ENCODE results near the gene TMC1. TPM values are rescaled to one million over a fixed set of nuclear protein-coding genes. Genes with fewer than 3 reads are reported as not detected.
A peak's percentile ranks its signal among the peaks of the same experiment; 100 is the strongest.

The TMC1 gene
- total RNA-seq, 1 donor from 2014 or later: not detected

DNA sequence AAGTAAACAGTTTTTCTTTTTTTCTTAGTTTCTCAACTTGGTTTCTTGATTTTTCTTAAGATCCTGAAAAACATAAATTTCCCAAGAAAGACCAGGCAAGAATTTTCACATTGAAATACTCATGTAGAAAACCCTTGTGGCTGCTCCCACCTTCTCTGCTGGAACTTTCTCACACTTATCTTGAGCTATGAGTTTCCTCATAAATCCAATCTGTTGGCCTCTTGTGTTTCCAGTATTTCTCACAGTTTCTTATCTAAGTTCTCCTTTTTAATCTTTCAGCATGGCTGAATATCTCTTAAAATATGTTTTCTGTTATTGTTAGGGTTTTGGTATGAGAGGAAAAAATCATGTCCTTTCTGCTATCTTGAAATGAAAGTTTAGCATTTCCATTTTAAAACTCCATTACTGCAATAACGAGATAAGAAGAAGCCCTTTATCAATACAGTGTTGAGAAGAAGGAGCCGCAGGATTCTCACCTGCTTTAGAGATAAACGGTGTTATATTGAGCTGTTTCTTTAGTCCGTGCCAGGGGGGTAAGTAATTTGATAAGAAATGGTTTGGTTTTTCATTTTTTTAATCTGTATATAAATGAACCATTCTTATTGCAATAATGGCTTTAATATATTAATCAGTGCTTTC lies 342.2 kb downstream of the TMC1 start:
- H3K36me3 Mint-ChIP-seq (ENCODE audit: unreplicated experiment): no peaks in the 10 kb centered on the region

DNA sequence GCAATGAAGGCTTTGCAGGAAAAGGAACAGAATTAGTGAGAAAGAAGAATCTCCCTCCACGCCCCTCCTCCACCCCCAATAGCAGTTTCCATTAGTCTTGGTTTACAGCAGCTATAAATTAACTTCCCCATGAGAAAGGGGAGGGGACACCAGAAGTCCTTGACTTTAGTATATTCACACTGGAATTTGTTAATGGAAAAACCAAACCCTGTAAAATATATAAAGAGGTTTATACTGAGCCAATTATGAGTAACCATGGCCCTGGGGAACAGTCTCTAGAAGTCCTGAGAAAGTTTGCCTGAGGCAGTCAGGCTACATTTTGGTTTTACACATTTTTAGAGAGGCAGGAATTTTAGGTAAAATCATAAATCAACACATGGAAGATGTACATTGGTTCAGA lies 342.9 kb downstream of the TMC1 start:
- Mint-ChIP-seq H3K9me3 (ENCODE audit: unreplicated experiment) (no peaks in the 10 kb centered on the region), H3K36me3 (ENCODE audit: unreplicated experiment) (no peaks in the 10 kb centered on the region), H3K4me1 (ENCODE audit: unreplicated experiment) (no peaks in the 10 kb centered on the region), H3K27me3 (ENCODE audit: unreplicated experiment) (peaks cover 31% of the 10 kb centered on the region), H3K4me3 (ENCODE audit: unreplicated experiment) (no peak overlapping the region), H3K27ac (ENCODE audit: unreplicated experiment) (no peak overlapping the region)
- DNase-seq (ENCODE audit: extremely low spot score, unreplicated experiment): no peak
- TF ChIP-seq, protein P1, sequence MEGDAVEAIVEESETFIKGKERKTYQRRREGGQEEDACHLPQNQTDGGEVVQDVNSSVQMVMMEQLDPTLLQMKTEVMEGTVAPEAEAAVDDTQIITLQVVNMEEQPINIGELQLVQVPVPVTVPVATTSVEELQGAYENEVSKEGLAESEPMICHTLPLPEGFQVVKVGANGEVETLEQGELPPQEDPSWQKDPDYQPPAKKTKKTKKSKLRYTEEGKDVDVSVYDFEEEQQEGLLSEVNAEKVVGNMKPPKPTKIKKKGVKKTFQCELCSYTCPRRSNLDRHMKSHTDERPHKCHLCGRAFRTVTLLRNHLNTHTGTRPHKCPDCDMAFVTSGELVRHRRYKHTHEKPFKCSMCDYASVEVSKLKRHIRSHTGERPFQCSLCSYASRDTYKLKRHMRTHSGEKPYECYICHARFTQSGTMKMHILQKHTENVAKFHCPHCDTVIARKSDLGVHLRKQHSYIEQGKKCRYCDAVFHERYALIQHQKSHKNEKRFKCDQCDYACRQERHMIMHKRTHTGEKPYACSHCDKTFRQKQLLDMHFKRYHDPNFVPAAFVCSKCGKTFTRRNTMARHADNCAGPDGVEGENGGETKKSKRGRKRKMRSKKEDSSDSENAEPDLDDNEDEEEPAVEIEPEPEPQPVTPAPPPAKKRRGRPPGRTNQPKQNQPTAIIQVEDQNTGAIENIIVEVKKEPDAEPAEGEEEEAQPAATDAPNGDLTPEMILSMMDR (IDR thresholded peaks at IDR 0.05): no peak

More for the DNA sequence above, 342.2 kb downstream of the TMC1 start:
- no peak overlapping the region for H3K27ac Mint-ChIP-seq (ENCODE audit: unreplicated experiment)
- TF ChIP-seq, protein P1 (IDR thresholded peaks at IDR 0.05): no peak
- H3K9me3 Mint-ChIP-seq (ENCODE audit: unreplicated experiment): no peaks in the 10 kb centered on the region
- no peak for DNase-seq (ENCODE audit: extremely low spot score, unreplicated experiment)
- H3K4me1 Mint-ChIP-seq (ENCODE audit: unreplicated experiment): no peaks in the 10 kb centered on the region
- peaks cover 31% of the 10 kb centered on the region for H3K27me3 Mint-ChIP-seq (ENCODE audit: unreplicated experiment)
- no peak overlapping the region for H3K4me3 Mint-ChIP-seq (ENCODE audit: unreplicated experiment)

DNA sequence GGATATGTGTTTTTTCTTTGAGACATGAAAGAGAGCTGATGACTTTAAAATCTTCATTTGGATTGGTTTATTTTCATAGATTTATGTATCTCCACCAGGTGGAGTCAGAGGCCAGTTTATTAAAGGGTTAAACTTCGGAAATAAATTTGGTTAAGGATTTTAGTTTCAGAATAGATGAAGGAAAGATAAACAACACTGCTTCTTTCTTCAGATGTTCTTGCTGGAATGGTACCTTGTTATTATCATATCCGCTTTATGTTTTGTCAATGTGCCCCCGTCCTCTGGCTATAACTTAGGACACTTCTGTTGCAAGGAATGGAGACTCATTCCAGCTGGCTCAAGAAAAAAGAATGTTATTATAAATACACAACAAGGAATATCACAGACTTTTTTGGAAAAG lies 350.3 kb downstream of the TMC1 start:
- no peaks in the 10 kb centered on the region for H3K4me1 Mint-ChIP-seq (ENCODE audit: unreplicated experiment)
- no peaks in the 10 kb centered on the region for H3K9me3 Mint-ChIP-seq (ENCODE audit: unreplicated experiment)
- no peak for DNase-seq (ENCODE audit: extremely low spot score, unreplicated experiment)
- TF ChIP-seq, protein P1 (IDR thresholded peaks at IDR 0.05): peak; percentile 46
- H3K36me3 Mint-ChIP-seq (ENCODE audit: unreplicated experiment): no peaks in the 10 kb centered on the region
- H3K4me3 Mint-ChIP-seq (ENCODE audit: unreplicated experiment): no peak overlapping the region
- H3K27ac Mint-ChIP-seq (ENCODE audit: unreplicated experiment): no peak overlapping the region
- peaks cover 12% of the 10 kb centered on the region for H3K27me3 Mint-ChIP-seq (ENCODE audit: unreplicated experiment)

DNA sequence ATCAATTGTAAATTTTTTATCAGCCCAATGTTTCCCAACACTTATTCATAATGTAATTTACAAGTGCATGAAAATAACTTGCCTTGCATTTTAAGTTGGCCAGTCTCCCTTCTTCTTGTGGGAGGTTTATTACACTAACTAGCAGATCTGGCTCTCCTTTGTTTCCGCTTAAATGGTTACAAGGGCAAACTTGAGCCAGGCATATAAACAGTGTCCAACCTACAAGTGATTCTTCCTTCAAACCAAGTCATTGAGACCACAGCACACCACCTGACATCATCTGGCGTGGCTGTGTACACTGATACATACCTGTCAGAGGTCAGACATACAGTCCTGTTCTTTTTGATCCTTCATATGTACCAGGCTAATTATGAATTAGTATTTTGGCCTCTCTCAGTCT lies 351.3 kb downstream of the TMC1 start:
- peaks cover 10% of the 10 kb centered on the region for H3K27me3 Mint-ChIP-seq (ENCODE audit: unreplicated experiment)
- no peaks in the 10 kb centered on the region for H3K4me1 Mint-ChIP-seq (ENCODE audit: unreplicated experiment)
- DNase-seq (ENCODE audit: extremely low spot score, unreplicated experiment): no peak
- H3K9me3 Mint-ChIP-seq (ENCODE audit: unreplicated experiment): no peaks in the 10 kb centered on the region
- TF ChIP-seq, protein P1 (IDR thresholded peaks at IDR 0.05): no peak
- H3K27ac Mint-ChIP-seq (ENCODE audit: unreplicated experiment): no peak overlapping the region
- no peaks in the 10 kb centered on the region for H3K36me3 Mint-ChIP-seq (ENCODE audit: unreplicated experiment)
- no peak overlapping the region for H3K4me3 Mint-ChIP-seq (ENCODE audit: unreplicated experiment)

DNA sequence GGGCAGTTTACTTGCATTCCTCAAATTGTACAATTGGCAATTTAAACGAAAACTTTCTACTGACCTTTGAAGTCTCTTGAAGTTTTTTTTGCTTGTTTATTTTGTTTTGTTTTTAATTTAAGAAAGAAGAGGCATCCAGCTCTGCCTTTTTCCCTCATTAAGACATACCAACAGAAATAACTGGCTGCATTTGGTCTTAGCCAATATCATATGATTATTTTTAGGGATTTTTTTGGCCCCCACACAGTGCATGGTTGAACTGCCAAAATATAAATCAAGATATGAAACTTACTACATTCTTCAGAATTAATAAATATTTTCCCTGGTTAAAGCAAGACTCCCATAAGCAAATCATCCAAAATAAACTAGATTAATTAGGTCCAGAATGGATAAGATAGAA lies 352.0 kb downstream of the TMC1 start:
- TF ChIP-seq, protein P1 (IDR thresholded peaks at IDR 0.05): no peak
- no peak for DNase-seq (ENCODE audit: extremely low spot score, unreplicated experiment)
- Mint-ChIP-seq H3K27ac (ENCODE audit: unreplicated experiment) (no peak overlapping the region), H3K27me3 (ENCODE audit: unreplicated experiment) (peaks cover 9% of the 10 kb centered on the region), H3K9me3 (ENCODE audit: unreplicated experiment) (peaks cover 3% of the 10 kb centered on the region), H3K4me1 (ENCODE audit: unreplicated experiment) (no peaks in the 10 kb centered on the region), H3K36me3 (ENCODE audit: unreplicated experiment) (no peaks in the 10 kb centered on the region), H3K4me3 (ENCODE audit: unreplicated experiment) (no peak overlapping the region)
